SH-SY5Y (cell line): ENCODE results near the gene EYA4.

Source experiments
- GATA2 ChIP-seq: IDR thresholded peaks from 2 replicates; pipeline ENCODE4 v1.6.1; 2011; ENCODE audit warnings: mild to moderate bottlenecking, low read depth, low read length
- GATA3 ChIP-seq: IDR thresholded peaks from 2 replicates; pipeline ENCODE4 v1.6.1; 2011; ENCODE audit warnings: low read depth, mild to moderate bottlenecking, low read length, moderate library complexity

DNA sequence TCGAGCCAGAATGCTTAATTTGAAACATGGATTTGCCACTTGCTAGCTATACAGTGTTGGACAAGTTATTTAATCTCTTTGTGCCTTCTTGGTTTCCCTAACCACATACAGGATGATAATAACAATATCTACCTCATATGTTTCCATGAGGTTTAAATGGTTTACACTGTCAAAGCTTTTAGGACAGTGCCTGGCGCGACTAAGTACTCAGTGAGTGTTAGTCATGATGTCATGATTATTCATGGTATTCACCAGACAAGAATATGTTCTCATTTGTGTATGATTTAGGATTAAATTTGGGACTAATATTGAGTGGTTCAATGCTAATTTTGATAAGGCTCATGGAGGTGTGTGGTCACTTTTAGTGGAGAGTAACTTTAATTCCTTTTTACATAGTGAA, 167.4 kb downstream of the EYA4 start:
- TF ChIP-seq GATA3 (no peak), GATA2 (no peak)
